Erythroblast (primary cell): ENCODE results near the gene TRIM16.
"Not testable (repeated sequence)": the region's sequence is repeated elsewhere in the genome, so short reads cannot be mapped to it uniquely, and the experiment has no call there.

Source experiments
- DNase-seq, 2 experiments: peaks; one replicate each; lab custom pipeline; 2025; lab: John Stamatoyannopoulos, UW
- GATA1 ChIP-seq: IDR thresholded peaks from 2 replicates; pipeline ENCODE4 v1.6.1; 2011; ENCODE audit warnings: low read depth, mild to moderate bottlenecking, control low read depth, low read length, moderate library complexity
- POLR2A ChIP-seq: IDR thresholded peaks from 2 replicates; pipeline ENCODE4 v1.6.1; 2011; ENCODE audit warnings: mild to moderate bottlenecking, low read length

TRIM16 gene

GRCh38 chr17:15663691-15664090 is 20.4 kb downstream of the TRIM16 start:
- TF ChIP-seq GATA1 (no peak), POLR2A (no peak)
- no peak for DNase-seq

- no peak for TF ChIP-seq GATA1
- TF ChIP-seq POLR2A, result no peak
These were observed 20.9 kb downstream of the TRIM16 start for GRCh38 chr17:15663176-15663575.

DNA sequence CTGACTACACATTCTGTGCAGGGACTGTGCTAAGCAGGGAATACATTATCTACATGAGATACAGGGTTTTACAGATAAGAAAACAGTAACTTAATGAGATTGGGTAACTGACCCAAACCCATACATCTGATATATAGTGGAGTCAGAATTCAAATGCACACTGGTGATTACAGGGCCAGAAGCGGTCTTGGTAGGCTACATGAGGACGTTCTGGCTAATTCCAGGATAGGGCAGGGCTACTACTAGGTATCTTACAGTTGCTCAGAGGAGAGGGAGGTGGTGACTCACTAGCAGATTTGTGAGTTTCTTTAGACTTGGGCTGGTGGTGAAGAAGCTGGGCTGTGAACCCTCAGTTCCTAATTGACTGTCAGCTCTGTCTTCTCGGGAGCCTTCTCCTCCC is 21.4 kb downstream of the TRIM16 start:
- DNase-seq, result peak in 1 of 2 experiments; percentile 36
- TF ChIP-seq POLR2A (no peak), GATA1 (no peak)

More at GRCh38 chr17:15663176-15663575, 20.9 kb downstream of the TRIM16 start:
- DNase-seq, result no peak

- DNase-seq, result no peak
- no peak for TF ChIP-seq POLR2A
- TF ChIP-seq GATA1, result no peak
These were observed 24.0 kb downstream of the TRIM16 start for GRCh38 chr17:15660077-15660476.

DNA sequence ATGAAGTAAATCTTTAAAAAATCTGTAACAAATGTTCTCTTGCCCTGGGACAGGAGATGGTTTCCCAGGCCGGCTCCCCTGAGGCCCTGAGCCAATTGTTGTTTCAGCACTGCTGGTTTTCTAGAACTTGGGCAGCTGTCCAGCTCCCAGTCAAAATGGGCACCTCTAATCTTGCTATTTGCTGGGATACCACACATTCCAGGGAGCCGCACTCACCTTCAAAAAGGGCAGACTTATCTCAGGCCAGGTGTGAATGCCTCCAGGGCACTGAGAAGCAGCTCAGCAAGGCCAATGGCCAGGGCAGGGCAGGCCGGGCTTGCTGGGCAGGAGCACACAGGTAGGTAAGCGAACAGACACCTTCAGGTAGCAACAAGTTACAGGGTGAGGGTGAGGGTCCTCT is 24.4 kb downstream of the TRIM16 start:
- no peak for DNase-seq
- TF ChIP-seq GATA1 (no peak), POLR2A (no peak)

DNA sequence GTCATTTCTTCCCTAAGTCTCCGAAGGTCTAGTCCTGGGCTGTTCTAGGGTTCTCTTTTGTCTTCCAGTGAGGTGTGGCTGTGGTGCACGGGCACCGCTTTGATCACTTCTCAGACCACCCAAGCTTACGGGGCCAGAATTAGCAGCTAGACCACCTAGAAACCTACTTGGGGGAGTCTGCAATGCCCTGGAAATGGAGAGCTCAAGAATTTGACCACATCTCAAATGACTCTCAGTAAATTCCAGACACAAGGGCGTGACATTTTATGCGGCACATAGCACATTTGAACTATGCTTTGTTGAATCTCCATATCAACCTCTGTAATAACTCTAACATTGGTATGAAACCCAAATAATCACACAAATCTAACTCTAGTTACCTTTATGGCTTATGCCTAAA is 24.9 kb downstream of the TRIM16 start:
- TF ChIP-seq GATA1 (no peak), POLR2A (no peak)
- no peak for DNase-seq

GRCh38 chr17:15658296-15658695 is 25.8 kb downstream of the TRIM16 start:
- no peak for DNase-seq
- no peak for TF ChIP-seq POLR2A

- DNase-seq, result no peak
- TF ChIP-seq GATA1 (no peak), POLR2A (no peak)
These were observed 26.2 kb downstream of the TRIM16 start for GRCh38 chr17:15657868-15658267.

DNA sequence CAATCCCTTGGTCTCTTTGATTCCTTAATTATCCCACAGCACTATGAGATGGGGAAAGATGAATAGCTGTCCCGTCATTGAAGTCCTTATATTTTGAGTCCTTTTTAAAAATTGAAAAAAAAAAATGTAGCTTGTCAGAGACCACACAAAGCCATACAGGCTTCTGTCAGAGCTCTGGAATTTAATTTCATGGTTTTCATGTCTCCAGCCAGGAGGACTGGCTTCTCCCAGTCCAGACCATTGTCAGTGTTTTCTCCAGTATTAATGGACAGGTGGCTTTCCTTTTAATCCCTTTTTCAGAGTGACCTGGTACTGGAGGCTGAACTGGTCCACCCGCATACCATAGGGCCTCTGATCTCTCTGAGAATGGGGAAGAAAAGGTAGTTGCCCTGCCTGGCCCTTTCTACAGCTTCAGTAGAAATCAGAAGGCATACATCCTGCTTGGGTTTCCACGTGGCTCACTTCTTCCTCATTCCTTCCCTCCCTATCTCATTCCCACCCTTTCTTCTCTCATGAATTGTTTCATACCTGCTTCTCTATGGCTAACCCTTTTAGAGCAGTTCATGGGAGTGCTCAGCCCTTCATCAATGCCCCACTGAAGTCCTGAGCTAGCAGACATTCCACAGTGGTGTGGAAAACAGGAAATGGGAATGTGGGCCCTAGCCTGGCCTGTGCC is 29.1 kb downstream of the TRIM16 start:
- no peak for DNase-seq
- TF ChIP-seq GATA1 (no peak), POLR2A (no peak)

DNA sequence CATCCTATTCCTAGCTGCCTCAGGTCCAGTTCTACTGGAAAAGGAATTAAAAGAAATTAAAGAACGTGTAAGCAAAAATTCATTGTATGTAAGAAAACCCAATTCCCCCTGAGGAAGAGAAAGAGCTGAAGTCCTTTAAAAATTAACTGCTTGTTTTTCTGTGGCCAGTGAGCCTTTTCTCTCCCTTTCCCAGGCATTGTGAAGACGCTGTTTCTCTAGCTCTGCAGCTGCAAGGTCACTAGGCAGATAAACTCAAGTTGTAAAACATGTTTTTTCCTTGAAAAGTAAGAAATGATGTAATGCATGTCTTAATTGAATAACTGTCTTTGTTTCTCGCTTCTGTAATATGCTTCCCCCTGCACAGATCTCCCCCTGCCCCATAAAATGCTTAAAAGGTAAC is 29.7 kb downstream of the TRIM16 start:
- not testable (repeated sequence) for DNase-seq

- DNase-seq, result no peak
- no peak for TF ChIP-seq POLR2A
- no peak for TF ChIP-seq GATA1
These were observed 31.2 kb downstream of the TRIM16 start for GRCh38 chr17:15652960-15653359.

GRCh38 chr17:15651583-15652110 is 32.5 kb downstream of the TRIM16 start:
- TF ChIP-seq GATA1 (no peak), POLR2A (no peak)
- DNase-seq, result peak; percentile 89 to 92

DNA sequence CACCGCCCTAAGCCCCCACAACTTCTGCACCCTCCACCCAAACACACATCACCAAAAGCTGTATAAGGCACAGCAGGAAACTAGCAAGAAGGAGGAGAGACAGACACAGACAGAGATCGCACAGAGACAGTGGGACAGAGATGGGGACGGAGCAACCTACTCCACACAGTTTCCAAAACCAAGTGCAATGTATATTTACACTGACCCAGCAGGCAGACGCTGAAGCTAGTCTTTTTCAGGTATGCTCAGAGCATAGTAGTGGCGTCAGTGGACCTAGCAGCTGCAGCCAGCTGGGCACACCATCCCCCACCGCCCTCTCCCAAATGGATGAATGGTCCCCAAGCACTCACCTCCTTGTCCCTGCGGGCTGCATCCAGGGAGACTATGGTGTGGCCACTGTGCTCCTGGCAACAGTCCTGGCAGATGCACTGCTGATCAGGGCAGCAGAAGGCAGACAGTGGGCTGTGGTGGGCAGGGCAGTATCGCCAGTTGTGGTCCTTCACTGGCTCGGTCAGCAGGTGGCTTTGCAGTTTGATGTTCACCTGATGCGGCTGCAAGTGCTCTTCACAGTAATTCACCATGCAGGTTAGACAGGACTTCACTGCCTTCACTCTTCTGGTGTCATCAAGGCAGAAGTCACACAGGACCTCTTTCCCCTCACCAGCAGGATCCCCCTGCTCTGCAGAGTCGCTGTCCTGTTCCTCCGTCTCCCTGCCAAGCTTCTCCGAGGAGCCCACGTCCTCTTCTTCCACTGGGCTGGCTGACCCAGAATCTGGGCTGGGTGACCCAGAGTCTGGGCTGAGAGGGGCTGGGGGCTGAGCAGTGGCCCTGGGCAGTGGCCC is 33.1 kb downstream of the TRIM16 start:
- DNase-seq, result no peak
- no peak for TF ChIP-seq GATA1

DNA sequence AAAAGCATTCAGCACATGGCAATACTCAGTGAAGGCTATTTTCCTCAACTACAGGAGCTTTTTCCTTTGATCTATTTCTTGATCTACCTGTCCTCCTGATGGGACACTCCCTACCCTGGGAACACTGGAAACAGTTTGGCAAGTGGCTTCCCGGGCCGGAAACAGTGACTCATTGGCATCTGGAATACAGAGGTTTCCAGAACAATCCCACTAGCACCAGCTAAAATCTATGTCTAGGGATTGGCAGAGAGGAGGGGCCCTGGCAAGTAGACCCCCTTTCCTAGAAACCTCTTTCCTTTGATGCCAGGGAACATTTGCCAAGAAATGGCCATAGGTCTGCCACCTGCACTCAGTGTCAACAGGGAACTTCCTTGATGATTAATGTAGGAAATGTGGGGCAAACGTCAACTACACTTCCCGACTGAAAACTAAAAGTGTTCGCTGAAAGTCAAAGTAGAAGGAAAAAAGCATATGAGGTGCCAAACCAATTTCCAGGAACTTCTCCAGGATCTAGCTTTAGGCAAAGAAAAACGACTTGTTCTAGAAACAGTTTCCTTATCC is 34.2 kb downstream of the TRIM16 start:
- no peak for TF ChIP-seq POLR2A
- no peak for TF ChIP-seq GATA1
- no peak for DNase-seq

GRCh38 chr17:15648386-15648785 is 35.7 kb downstream of the TRIM16 start:
- TF ChIP-seq POLR2A (no peak), GATA1 (no peak)

GRCh38 chr17:15645942-15646312 is 38.2 kb downstream of the TRIM16 start:
- DNase-seq, result not testable (repeated sequence)

More at GRCh38 chr17:15648386-15648785, 35.7 kb downstream of the TRIM16 start:
- DNase-seq, result no peak

GRCh38 chr17:15645099-15645941 is 38.8 kb downstream of the TRIM16 start:
- DNase-seq, result not testable (repeated sequence)

- DNase-seq, result not testable (repeated sequence)
These were observed 41.4 kb downstream of the TRIM16 start for GRCh38 chr17:15642505-15643251.

DNA sequence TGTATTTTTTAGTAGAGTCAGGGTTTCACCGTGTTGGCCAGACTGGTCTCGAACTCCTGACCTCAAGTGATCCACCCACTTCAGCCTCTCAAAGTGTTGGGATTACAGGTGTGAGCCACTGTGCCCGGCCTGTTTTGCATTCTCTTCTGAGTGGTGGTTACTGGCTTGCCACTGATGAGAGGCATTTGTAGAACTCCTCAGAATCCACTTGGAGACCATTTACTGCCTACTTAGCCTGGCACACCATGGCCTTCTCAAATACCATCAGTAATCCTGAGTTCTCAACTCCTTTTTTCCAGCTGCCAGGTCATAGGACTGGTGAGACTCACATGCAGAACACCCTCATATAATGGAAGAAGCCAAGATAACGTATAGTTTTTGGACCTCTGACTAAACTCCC is 42.1 kb downstream of the TRIM16 start:
- not testable (repeated sequence) for DNase-seq
